ENCODE data around the gene KCNIP3. TPM values are rescaled to one million over a fixed set of nuclear protein-coding genes. Genes with fewer than 3 reads are reported as not detected.

Gene KCNIP3
- total RNA-seq (not detected), total RNA-seq (0 to 0.23 reads per million in 2 donors)

GRCh38 chr2:95296880-95297487 is at the start of gene KCNIP3:
KCNIP3 (plus strand) TSS chr2:95297347; CDS start chr2:95297439, 92 bp downstream.
- Mint-ChIP-seq H3K36me3 (ENCODE audit: low read depth) (no peaks in the 10 kb centered on the region), H3K4me1 (peaks cover 4% of the 10 kb centered on the region), H3K4me3 (no peak within 1 kb of the TSS), H3K27me3 (peaks cover 25% of the 10 kb centered on the region), H3K27ac (no peak within 1 kb of the TSS)
- no peaks in the 10 kb centered on the region for H3K9me3 ChIP-seq (ENCODE audit: control insufficient read depth, low read length, poor library complexity, severe bottlenecking)
- DNase-seq: no peak
- ATAC-seq: no peak

GRCh38 chr2:95258271-95258670 is 38.9 kb upstream of the KCNIP3 start:
- no peaks in the 10 kb centered on the region for H3K9me3 ChIP-seq (ENCODE audit: control insufficient read depth, low read length, poor library complexity, severe bottlenecking)
- no peak for DNase-seq
- no peak overlapping the region for H3K4me3 Mint-ChIP-seq
- no peaks in the 10 kb centered on the region for H3K4me1 Mint-ChIP-seq
- H3K27me3 Mint-ChIP-seq: no peaks in the 10 kb centered on the region
- no peak for ATAC-seq
- H3K36me3 Mint-ChIP-seq (ENCODE audit: low read depth): peaks cover 4% of the 10 kb centered on the region
- H3K27ac Mint-ChIP-seq: no peak overlapping the region

DNA sequence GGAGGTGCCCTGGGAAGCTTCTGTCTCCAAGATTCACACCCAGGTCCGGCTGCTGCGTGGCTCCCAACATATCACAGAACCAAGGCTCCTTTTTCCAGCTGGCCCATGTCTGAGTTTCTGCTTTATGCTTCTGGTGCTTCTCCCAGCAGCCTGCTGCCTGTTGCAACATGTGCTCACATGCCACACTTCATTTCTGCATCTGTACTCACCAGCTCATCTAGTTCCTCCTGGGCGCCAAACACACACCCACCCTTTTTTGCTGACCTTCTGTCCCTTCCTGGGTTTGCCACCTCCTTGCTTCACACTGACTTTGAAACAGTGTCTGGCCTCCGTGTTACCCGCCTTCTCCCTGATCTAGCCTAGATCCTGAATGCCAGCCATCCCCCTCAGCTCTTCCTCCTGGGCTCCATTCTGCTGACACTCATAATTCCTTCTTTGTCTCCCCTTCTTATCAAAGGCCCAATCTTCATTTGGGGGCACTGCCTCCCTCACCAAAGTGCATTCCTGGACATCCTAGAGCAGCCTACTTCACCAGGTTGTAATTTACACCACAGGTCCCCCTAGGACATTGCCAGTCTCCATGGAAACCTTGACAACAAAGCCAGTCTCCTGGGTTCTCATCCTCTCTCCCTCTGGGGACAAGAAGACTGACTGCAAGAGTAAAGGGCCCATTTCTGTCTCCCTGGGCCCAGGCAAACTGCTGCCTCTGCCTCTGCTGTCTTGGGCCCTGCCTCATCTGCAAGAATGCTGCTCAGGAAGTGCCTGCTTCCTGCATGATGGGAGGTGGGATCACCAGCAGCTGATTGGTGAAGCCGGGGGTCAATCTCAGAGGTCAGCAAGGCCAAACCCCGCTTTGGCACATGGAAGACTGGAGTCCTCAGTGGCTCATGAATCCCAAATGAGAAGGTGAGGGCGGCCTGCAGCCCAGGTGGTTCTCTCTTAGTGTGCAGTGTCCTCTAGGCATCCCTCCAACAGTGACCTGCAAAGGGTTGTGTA is 36.8 kb upstream of the KCNIP3 start:
- no peak overlapping the region for H3K27ac Mint-ChIP-seq
- no peaks in the 10 kb centered on the region for H3K9me3 ChIP-seq (ENCODE audit: control insufficient read depth, low read length, poor library complexity, severe bottlenecking)
- H3K36me3 Mint-ChIP-seq (ENCODE audit: low read depth): peaks cover 4% of the 10 kb centered on the region
- no peaks in the 10 kb centered on the region for H3K4me1 Mint-ChIP-seq
- DNase-seq (no peak), ATAC-seq (no peak)
- H3K4me3 Mint-ChIP-seq: no peak overlapping the region
- H3K27me3 Mint-ChIP-seq: no peaks in the 10 kb centered on the region

DNA sequence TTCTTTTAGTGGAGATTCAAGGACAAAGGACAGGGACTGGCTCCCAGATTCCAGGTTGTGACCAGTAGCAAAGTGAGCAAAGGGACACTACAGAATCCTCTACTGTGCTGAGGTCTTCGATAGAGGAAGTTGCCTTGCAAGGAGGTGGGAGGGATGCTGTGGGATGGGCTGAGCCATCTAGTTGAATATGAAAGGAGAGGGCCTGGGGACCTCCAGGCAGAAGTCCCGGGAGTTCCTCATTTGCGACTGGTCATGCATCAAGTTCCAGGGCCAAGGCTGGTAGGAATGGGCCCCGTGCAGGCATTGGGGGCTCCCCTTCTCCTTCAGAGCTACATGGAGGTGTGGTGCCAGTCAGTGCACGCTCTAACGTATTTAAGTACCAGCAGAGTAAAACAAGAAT is 35.5 kb upstream of the KCNIP3 start:
- H3K36me3 Mint-ChIP-seq (ENCODE audit: low read depth): peaks cover 4% of the 10 kb centered on the region
- no peak overlapping the region for H3K4me3 Mint-ChIP-seq
- peaks cover 3% of the 10 kb centered on the region for H3K27me3 Mint-ChIP-seq
- H3K27ac Mint-ChIP-seq: no peak overlapping the region
- no peak for DNase-seq
- H3K9me3 ChIP-seq (ENCODE audit: control insufficient read depth, low read length, poor library complexity, severe bottlenecking): no peaks in the 10 kb centered on the region
- no peak for ATAC-seq
- H3K4me1 Mint-ChIP-seq: no peaks in the 10 kb centered on the region

- H3K4me1 Mint-ChIP-seq: no peaks in the 10 kb centered on the region
- no peak overlapping the region for H3K4me3 Mint-ChIP-seq
- no peak overlapping the region for H3K27ac Mint-ChIP-seq
- peaks cover 4% of the 10 kb centered on the region for H3K36me3 Mint-ChIP-seq (ENCODE audit: low read depth)
- ATAC-seq (no peak), DNase-seq (no peak)
- peaks cover 13% of the 10 kb centered on the region for H3K27me3 Mint-ChIP-seq
- H3K9me3 ChIP-seq (ENCODE audit: control insufficient read depth, low read length, poor library complexity, severe bottlenecking): no peaks in the 10 kb centered on the region
Measured at GRCh38 chr2:95262896-95263542, 34.1 kb upstream of the KCNIP3 start.

DNA sequence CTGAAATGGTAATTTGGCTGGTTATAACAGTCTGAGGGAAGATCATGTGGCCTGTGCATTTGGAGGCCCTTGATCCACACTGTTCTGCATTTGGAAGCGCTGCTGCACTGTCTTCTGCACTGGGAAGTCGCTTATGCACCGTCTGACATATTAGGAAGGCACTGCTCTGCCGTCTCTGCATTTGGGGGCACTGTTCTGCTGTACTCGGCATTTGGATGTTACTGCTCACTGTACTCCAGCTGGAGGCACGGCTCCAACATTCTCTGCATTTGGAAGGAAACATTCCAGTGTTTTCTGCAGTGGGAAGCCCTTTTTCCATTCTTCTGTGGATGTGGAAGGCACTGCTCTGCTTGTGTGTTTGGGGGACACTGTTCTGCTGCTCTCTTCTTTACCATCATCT is 32.5 kb upstream of the KCNIP3 start:
- H3K36me3 Mint-ChIP-seq (ENCODE audit: low read depth): peaks cover 4% of the 10 kb centered on the region
- H3K27me3 Mint-ChIP-seq: peaks cover 13% of the 10 kb centered on the region
- H3K27ac Mint-ChIP-seq: no peak overlapping the region
- H3K4me1 Mint-ChIP-seq: no peaks in the 10 kb centered on the region
- H3K4me3 Mint-ChIP-seq: no peak overlapping the region
- DNase-seq (no peak), ATAC-seq (no peak)
- no peaks in the 10 kb centered on the region for H3K9me3 ChIP-seq (ENCODE audit: control insufficient read depth, low read length, poor library complexity, severe bottlenecking)

- DNase-seq (no peak), ATAC-seq (no peak)
- Mint-ChIP-seq H3K27me3 (peaks cover 13% of the 10 kb centered on the region), H3K4me3 (no peak overlapping the region), H3K27ac (no peak overlapping the region), H3K4me1 (no peaks in the 10 kb centered on the region), H3K36me3 (ENCODE audit: low read depth) (peaks cover 3% of the 10 kb centered on the region)
- no peaks in the 10 kb centered on the region for H3K9me3 ChIP-seq (ENCODE audit: control insufficient read depth, low read length, poor library complexity, severe bottlenecking)
Measured at GRCh38 chr2:95265182-95265581, 32.0 kb upstream of the KCNIP3 start.

DNA sequence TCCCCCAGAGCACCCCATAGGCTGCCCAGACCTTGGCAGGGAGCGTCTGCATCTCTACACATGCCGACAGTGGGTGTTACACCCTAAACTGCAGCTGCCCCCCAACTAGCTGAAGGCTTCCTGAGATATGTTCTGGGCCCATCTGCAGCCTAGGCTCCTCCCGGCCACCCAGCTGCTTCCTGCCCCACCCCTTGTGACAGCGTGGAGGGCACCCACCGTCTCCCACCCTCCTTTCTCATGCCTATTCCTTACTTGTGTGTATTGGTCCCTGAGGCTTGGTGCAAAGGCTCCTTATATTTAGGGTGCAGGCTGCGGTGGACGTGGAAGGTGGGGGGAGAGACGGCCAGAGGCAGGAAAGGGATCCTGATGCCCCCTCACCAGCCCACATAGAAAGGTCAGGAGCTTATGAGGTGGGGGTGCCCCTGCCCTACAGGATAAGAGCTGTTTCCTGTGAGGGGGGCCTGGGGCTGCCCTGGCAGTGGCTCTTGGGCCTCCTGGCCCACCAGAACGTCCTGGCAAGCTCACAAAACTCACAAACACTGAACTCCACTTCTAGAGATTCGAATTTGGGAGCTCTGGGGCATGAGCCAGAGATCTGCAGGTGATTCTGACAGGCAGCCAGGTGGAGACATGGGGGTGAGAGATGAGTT is 30.2 kb upstream of the KCNIP3 start:
- H3K9me3 ChIP-seq (ENCODE audit: control insufficient read depth, low read length, poor library complexity, severe bottlenecking): no peaks in the 10 kb centered on the region
- ATAC-seq: no peak
- Mint-ChIP-seq H3K27me3 (peaks cover 13% of the 10 kb centered on the region), H3K27ac (no peak overlapping the region), H3K4me1 (no peaks in the 10 kb centered on the region), H3K36me3 (ENCODE audit: low read depth) (no peaks in the 10 kb centered on the region), H3K4me3 (no peak overlapping the region)
- no peak for DNase-seq

DNA sequence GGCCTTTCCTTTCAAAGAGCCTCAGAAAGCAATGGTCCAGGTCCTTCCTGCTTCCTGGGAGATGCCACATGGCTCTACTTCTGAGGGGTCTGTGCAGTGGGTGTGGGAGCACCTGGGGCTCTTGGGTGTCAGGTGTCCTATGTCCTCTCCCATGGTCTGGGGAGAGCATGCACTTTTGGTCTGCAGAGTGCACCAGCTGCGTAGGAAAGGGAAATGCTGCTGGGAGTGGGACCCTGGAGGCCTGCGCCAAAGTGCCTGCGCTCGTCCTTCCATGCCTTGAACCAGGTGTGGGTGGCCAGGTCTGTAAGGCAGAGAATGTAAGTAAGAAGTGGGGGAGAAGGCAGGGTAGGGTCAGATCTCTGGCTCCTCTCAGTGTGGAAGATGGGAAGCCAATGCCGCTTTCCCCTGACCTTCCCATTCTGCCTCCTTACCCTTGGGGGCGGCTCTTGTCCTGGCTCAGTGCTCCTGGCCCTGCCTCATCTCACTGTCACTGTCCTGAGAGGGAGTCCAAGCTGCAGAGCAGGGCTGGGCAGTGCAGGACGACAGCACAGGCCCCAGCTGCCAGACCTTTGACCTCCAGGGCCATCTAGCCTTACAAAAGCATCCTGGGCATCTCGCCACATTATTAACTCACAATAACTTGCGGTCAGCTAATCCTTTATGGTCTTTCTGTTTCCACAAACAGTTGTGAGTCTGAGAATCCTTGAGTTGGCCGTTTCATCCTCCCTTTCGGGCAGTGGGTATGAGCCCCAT is 29.5 kb upstream of the KCNIP3 start:
- Mint-ChIP-seq H3K36me3 (ENCODE audit: low read depth) (no peaks in the 10 kb centered on the region), H3K27ac (no peak overlapping the region), H3K4me3 (no peak overlapping the region), H3K4me1 (no peaks in the 10 kb centered on the region), H3K27me3 (peaks cover 13% of the 10 kb centered on the region)
- DNase-seq (no peak), ATAC-seq (no peak)
- no peaks in the 10 kb centered on the region for H3K9me3 ChIP-seq (ENCODE audit: control insufficient read depth, low read length, poor library complexity, severe bottlenecking)

DNA sequence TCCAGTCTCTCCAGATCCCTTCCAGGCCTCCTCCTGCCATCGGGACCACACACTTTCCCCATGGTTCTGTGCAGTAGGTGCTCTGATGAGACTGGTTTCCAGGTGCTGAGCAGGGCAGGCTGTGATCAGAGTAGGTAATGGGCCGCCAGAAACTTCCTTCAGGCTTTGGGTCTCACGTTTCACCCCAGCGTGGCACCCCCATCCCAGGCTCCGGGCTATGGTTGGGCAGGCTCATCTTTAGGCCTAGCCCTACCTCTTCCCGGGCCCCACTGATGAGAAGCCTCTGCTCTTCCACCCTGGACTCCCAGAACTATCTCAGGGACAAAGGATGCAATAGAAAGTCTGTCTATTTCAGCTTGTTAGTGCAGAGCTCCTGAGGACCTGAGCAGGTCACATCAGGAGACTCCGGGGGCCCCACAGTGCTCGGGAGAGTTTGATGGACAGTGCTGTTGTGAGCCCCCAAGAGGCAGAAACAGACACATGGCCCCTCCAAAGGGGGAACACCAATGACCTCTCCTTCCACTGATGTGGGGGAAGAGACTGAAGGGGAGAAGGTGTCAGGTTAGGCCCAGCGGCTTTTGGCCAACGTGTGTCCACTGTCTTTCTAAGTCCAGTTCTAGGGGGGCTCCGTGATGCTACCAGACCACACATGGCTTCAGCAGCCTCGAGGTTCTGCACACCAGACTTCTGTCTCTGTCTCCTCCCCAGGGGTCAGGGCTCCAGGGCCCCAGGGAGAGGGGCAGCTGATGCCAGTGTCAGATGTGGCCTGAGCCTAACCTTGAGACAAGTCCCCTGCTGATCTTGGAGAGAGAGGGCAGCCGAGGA is 28.7 kb upstream of the KCNIP3 start:
- Mint-ChIP-seq H3K27me3 (peaks cover 13% of the 10 kb centered on the region), H3K36me3 (ENCODE audit: low read depth) (no peaks in the 10 kb centered on the region), H3K4me3 (no peak overlapping the region), H3K27ac (no peak overlapping the region), H3K4me1 (no peaks in the 10 kb centered on the region)
- DNase-seq (no peak), ATAC-seq (no peak)
- no peaks in the 10 kb centered on the region for H3K9me3 ChIP-seq (ENCODE audit: control insufficient read depth, low read length, poor library complexity, severe bottlenecking)

DNA sequence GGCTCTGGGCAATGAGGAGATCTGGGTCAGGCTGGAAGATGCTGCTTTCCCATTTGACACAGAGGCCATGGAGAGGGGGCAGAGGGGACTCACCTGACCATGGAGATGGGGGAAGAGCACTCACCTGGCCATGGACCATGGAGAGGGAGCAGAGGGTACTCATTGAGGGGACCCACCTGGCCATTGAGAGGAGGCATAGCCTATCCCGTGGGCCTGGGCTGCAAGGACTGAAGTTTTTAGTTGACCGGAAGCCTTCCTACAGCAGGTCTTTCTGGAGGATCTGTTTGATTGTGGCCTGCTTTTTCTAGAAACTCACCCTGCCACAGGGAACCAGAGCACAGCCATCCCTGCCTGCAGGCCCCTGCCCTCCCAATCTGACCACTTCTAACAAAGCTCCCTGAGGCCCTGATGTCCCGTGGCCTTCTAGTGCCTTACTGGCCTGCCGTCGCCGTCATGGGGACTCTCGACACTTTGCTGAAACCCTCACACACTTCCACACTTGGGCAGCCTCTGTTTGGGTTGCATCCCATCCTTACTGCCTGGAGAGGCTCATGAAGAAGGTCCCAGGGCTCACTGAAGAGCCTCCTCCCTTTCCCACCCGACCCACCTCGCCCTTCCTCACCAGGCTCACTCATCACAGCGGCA is 28.0 kb upstream of the KCNIP3 start:
- Mint-ChIP-seq H3K4me3 (no peak overlapping the region), H3K27ac (no peak overlapping the region), H3K27me3 (peaks cover 13% of the 10 kb centered on the region), H3K36me3 (ENCODE audit: low read depth) (no peaks in the 10 kb centered on the region), H3K4me1 (no peaks in the 10 kb centered on the region)
- H3K9me3 ChIP-seq (ENCODE audit: control insufficient read depth, low read length, poor library complexity, severe bottlenecking): no peaks in the 10 kb centered on the region
- ATAC-seq (no peak), DNase-seq (no peak)

Data from T-helper 17 cell (primary cell).